Measurements from ENCODE around the gene SLC12A7.

SLC12A7 gene

DNA sequence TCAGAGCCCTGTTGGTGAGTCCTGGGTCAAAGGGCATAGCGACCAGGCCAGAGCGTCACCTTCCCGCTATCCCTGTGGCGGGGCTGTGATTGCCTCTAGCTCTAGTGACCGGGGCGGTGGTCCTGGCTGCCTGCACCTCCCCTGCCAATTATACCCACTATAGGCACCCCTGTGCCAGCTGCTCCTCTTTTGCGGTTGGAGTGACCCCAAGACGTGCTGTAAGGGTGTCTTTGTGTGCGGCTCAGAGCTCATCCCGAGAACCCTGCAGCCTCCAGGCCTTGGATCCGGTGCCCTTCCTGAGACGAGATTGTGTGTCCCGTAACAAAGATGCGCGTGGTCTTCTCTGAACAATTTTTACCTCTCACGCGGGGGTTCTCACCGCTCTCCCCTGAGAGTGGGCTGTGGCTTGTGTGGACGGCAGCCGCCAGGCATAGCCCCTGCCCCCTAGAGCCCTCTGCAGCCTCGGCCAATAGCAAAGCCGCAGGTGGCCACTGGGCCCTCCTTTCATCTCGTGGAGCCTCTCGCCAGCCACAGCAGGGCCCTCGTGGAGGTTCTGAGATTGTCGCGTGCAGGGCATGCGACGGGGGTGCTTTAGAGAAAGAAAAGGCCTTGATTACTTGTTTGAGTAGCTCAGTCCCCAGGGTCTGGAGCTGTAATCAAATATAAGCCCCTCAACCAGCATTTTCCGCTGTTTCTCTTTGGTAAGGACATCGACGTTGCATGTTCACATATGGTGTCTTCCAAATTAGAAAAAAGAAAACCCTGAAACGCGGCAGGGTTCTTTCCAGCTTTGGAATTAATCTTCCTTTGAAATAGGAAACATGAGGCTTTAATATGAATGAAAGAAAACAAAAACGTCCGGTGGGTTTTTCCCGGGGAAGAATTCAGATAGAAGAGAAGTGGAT is 92.6 kb downstream of the SLC12A7 start:
- DNase-seq (ENCODE audit: low spot score), result no peak

DNA sequence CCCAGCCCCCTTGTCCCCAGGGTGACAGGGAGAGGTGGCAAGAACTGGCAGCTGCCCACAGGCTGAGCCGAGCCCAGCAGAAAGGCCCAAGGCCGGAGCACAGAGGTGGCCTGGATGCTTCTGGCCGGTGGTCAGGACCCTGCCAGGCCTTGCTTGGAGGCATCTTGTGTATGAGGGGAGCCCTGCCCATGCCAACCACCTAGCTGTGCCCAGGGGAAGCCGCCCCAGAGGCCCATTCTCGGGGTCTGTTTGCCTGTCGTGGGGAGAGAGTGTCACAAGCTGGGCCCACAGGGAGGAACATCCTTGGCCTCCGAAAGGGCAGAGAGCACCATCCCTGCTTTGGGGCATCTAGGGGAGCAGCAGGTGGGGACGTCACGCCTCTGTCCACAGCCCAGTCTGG is 93.3 kb downstream of the SLC12A7 start:
- DNase-seq (ENCODE audit: low spot score), result no peak

- DNase-seq (ENCODE audit: low spot score), result no peak
These were observed 94.0 kb downstream of the SLC12A7 start for GRCh38 chr5:1017691-1018455.

GRCh38 chr5:1017056-1017455 is 94.8 kb downstream of the SLC12A7 start:
- no peak for DNase-seq (ENCODE audit: low spot score)

GRCh38 chr5:1016476-1016875 is 95.4 kb downstream of the SLC12A7 start:
- no peak for DNase-seq (ENCODE audit: low spot score)

DNA sequence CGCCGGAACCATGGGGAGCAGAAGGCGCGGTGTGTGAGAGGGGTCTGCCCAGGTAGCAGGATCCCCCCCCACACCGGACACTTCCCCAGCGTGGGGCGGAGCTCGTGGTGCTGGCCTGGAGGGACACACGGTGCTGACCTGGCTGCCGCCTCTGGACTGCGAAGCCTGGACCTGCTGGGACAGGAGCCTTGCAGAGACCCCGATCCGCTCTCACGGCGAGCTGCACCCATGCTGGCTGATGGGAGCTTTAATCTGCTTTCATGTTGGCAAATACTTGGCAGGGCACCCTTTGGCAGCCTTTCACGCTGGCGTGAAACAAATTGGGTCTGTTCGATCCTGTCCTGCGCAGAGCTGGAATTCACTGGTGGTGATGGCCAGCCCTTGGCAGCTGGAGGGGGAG is 95.8 kb downstream of the SLC12A7 start:
- no peak for DNase-seq (ENCODE audit: low spot score)

DNA sequence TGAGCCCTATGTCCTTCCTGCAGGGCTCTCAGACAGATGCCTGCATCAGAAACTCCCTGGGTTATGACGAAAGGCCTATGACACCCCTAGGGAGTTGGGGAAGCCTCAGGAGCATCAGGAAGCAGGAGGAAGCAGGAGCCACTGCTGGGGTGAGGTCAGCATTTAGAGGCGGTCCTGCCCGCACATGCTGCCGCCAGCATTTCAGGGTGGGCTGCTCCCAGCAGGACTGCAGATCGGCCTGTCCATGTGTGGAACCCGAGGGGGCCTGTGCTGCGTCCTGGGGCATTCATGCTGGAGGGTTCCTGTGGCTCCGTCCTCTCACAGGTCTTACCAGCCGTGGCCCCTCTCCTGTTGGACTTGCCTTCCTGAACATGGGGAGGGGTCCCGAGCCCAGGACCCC is 96.4 kb downstream of the SLC12A7 start:
- no peak for DNase-seq (ENCODE audit: low spot score)

- DNase-seq (ENCODE audit: low spot score), result no peak
These were observed 97.1 kb downstream of the SLC12A7 start for GRCh38 chr5:1014781-1015221.

GRCh38 chr5:1014346-1014745 is 97.5 kb downstream of the SLC12A7 start:
- no peak for DNase-seq (ENCODE audit: low spot score)

GRCh38 chr5:1013948-1014301 is 97.9 kb downstream of the SLC12A7 start:
- DNase-seq (ENCODE audit: low spot score), result no peak

- DNase-seq (ENCODE audit: low spot score), result no peak
These were observed 98.5 kb downstream of the SLC12A7 start for GRCh38 chr5:1013238-1013947.

DNA sequence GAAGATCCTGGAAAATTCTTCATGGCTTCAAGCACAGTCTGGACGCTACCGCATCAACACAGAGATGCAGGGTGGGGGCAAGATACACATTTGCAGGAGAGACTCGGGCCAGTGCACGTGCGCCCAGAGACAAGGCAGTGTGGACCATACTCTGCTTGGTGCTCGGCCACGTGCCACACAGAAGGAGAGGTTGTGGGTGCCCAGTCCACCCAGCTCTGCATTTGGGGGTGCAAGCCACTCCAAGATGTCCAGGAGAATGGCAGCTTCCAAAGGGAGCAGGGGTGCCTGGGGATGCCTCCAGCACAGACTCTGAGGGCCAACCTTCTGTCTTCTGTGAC is 99.0 kb downstream of the SLC12A7 start:
- DNase-seq (ENCODE audit: low spot score), result no peak

DNA sequence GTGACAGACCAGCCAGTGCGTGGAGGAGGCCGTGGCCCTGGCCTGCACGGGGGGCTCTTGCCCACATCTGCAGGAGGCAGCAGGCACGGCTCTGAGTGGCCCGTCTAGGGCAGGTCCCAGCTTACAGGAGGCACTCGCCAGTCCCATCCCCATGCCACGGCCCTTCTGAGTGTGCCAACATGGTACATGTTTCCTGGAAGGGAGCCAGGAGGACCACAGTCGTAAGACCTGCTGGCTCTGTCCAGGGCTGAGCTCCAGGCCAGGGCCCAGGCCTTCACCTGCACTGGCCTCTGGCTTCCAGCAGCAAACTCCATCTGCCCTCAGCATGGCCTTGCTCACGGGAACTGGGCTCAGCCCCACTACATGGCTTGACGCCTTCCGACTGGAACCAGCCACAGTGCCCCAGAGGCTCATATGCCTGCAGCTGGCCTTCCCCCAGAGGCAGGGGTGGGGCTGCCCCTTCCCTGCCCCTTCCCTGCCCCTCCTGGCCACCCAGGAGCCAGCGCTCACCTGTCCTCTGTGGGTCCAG is 99.5 kb downstream of the SLC12A7 start:
- no peak for DNase-seq (ENCODE audit: low spot score)

- DNase-seq (ENCODE audit: low spot score), result no peak
These were observed 100.0 kb downstream of the SLC12A7 start for GRCh38 chr5:1011741-1012312.

DNA sequence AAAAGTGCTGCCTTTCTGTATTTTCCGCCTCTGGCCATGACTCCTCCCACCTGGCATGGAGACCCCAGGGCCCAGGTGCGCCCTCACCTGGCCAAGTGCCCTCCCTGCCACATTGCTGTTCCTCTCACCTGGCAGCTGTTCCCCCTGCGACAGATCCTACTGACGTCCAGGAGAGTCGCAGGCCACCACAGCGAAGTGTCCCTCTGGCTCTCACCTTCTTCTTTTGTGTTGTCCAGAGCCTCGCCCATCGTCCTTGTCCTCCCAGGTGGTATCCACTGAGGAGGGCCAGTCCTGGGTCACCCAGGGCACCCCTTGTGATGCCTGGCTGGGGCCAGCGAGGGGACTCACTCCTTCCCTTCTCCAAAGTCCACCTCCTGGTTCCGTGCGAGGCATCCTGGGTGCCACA is 100.6 kb downstream of the SLC12A7 start:
- DNase-seq (ENCODE audit: low spot score), result no peak

DNA sequence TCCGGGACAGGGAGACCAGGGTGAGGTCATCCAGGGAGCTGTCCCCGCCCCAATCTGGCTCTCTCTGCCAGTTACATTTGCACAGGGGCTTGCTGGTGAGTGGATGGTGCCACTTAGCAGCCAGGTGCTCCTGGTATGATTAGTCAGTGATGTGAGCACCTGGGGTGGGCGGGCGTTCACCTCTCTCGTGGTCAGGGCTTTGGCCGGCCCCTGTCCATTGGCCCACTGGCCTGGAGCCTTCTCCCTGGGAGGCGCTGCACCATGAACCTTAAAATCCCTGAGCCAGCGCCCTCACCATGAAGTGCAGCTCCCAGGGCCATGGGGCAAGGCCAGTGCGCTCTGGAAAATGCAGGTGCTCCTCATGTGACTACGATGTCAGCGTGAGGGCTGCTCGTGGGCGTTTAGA is 101.2 kb downstream of the SLC12A7 start:
- DNase-seq (ENCODE audit: low spot score), result no peak

- no peak for DNase-seq (ENCODE audit: low spot score)
These were observed 101.7 kb downstream of the SLC12A7 start for GRCh38 chr5:1010181-1010510.

DNA sequence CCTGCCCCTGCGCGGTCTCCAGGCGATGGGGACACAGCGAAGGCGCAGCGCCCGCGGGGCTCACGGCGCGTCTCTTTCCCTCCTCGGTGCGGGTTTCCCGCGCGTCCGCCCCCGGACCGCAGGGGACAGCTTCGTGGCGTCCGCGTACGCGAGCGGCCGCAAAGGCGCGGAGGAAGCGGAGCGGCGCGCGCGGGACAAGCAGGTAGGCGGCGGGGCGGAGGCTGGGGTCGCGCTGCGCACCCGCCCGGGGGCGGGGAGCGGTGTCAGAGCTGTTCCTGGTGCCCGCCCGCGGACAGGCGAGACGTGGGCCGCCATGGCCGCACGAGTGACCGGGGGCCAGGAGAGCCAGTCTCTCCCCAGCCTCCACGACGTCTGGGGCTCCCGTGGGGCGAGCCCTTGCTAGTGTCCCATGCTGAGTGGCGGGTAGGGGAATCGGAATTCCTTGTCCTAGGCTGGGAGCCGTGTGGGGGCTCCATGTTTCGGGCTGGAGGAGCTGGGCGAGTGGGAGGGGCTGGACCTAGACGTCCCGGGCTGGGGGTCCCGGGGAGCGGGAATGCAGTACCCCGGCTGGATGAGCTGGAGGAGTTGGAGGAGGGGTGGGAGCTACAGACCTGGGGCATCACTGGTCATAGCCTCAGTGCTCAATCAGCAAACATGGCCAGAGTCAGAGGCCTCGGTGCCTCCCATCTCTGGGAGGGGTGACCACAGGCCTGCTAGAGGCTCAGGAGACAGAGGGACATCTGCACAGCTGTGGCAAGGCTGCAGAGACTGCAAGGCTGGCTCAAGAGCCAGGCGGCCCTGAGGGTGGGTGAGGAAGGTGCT is 102.3 kb downstream of the SLC12A7 start:
- DNase-seq (ENCODE audit: low spot score), result no peak

- DNase-seq (ENCODE audit: low spot score), result peak; percentile 27
These were observed 103.2 kb downstream of the SLC12A7 start, which contains the start of gene NKD2 for GRCh38 chr5:1008451-1009358. Gene NKD2 (plus strand): TSS chr5:1008802. CDS start chr5:1009058, 256 bp downstream.
